H1 (cell line): ENCODE measurements around the gene GTPBP1. TPM values are rescaled to one million over a fixed set of nuclear protein-coding genes. Genes with fewer than 3 reads are reported as not detected.
A peak's percentile ranks its signal among the peaks of the same experiment; 100 is the strongest.

Experiments
- CTCF ChIA-PET: fragments of 300-600 bp; sonication (Branson Sonifier 250); formaldehyde crosslinking; loops from one replicate; lab custom pipeline; 2021; ENCODE audit not compliant: partially characterized antibody; lab: Charles Lee
- POLR2A ChIA-PET: fragments of 300-600 bp; sonication (Branson Sonifier 250); formaldehyde crosslinking; loops from one replicate; lab custom pipeline; 2021; ENCODE audit warnings: inconsistent platforms; ENCODE audit not compliant: partially characterized antibody; lab: Charles Lee
- DNase-seq, 2 experiments: peaks; one replicate each; pipeline versions ENCODE4 v3.0.0 to v3.0.0-alpha.2; 2010 to 2022; ENCODE audit warnings: low spot score in 2 of 2, low read depth in 1 of 2, mixed read lengths in 1 of 2
- FAIRE-seq: peaks from 2 replicates; lab custom pipeline; 2011; peaks lifted over from hg19 to GRCh38; lab: Jason Lieb, UNC
- H2AFZ ChIP-seq: 2 replicates; pipeline ENCODE4 v1.8.1; 2012; ENCODE audit warnings: low read length, inconsistent platforms
- H2AK5ac ChIP-seq: 2 replicates; pipeline ENCODE4 v1.6.1; 2013; ENCODE audit warnings: low read depth, low read length
- H2BK120ac ChIP-seq: replicated peaks from 2 replicates; pipeline ENCODE3; 2013; ENCODE audit warnings: low read depth, low read length, inconsistent platforms
- H2BK12ac ChIP-seq: 2 replicates; pipeline ENCODE4 v1.6.1; 2013; ENCODE audit warnings: low read depth, low read length
- H2BK15ac ChIP-seq: 2 replicates; pipeline ENCODE4 v1.6.1; 2013; ENCODE audit warnings: low read length
- H2BK20ac ChIP-seq: 2 replicates; pipeline ENCODE4 v1.6.1; 2013; ENCODE audit warnings: low read length
- H2BK5ac ChIP-seq: 2 replicates; pipeline ENCODE4 v1.6.1; 2013; ENCODE audit warnings: low read depth, low read length
- H3K14ac ChIP-seq: 2 replicates; pipeline ENCODE4 v1.6.1; 2013; ENCODE audit warnings: inconsistent platforms; ENCODE audit not compliant: insufficient read length
- H3K18ac ChIP-seq: 2 replicates; pipeline ENCODE4 v1.6.1; 2013; ENCODE audit warnings: low read length; ENCODE audit errors: extremely low read depth
- H3K23ac ChIP-seq: 2 replicates; pipeline ENCODE4 v1.6.1; 2013; ENCODE audit warnings: inconsistent platforms; ENCODE audit not compliant: insufficient read length
- H3K23me2 ChIP-seq: 2 replicates; pipeline ENCODE4 v1.6.1; 2013; ENCODE audit warnings: low read depth, low read length
- H3K27ac ChIP-seq: 2 replicates; pipeline ENCODE4 v1.6.1; 2011; ENCODE audit warnings: low read depth, low read length, inconsistent platforms
- H3K27me3 ChIP-seq, 4 experiments: replicated peaks in 1 of 4; 1 replicate in 1 of 4; 2 replicates in 3 of 4; pipeline versions ENCODE4 v1.6.1 to v1.8.1; 2011 to 2013; ENCODE audit warnings: low read length in 3 of 4, mild to moderate bottlenecking in 3 of 4, inconsistent platforms in 2 of 4, mixed read lengths in 2 of 4, moderate library complexity in 1 of 4; ENCODE audit not compliant: control insufficient read depth in 3 of 4, insufficient read depth in 3 of 4; ENCODE audit errors: extremely low read depth in 1 of 4
- H3K36me3 ChIP-seq, 4 experiments: 2 replicates each; pipeline versions ENCODE4 v1.6.1 to v1.8.1; 2011 to 2013; ENCODE audit warnings: mild to moderate bottlenecking in 4 of 4, low read length in 3 of 4, moderate library complexity in 2 of 4, control low read depth in 1 of 4, inconsistent platforms in 1 of 4; ENCODE audit not compliant: insufficient read depth in 4 of 4, control insufficient read depth in 2 of 4
- H3K4ac ChIP-seq: replicated peaks from 2 replicates; pipeline ENCODE3; 2013; ENCODE audit warnings: low read length, low read depth, mixed read lengths, inconsistent platforms; ENCODE audit not compliant: insufficient read length
- H3K4me1 ChIP-seq, 4 experiments: replicated peaks in 1 of 4; 1 replicate in 1 of 4; 2 replicates in 3 of 4; pipeline versions ENCODE4 v1.6.1 to v1.8.1; 2011 to 2013; ENCODE audit warnings: low read length in 3 of 4, inconsistent platforms in 2 of 4, mixed read lengths in 1 of 4; ENCODE audit not compliant: insufficient read depth in 4 of 4, control insufficient read depth in 3 of 4
- H3K4me2 ChIP-seq, 2 experiments: 2 replicates each; pipeline versions ENCODE4 v1.6.1 to v1.8.1; 2011 to 2013; ENCODE audit warnings: low read depth in 2 of 2, low read length in 2 of 2, control low read depth in 1 of 2, inconsistent platforms in 1 of 2, mild to moderate bottlenecking in 1 of 2; ENCODE audit not compliant: insufficient read depth in 1 of 2
- H3K4me3 ChIP-seq, 4 experiments: fragments of 200-600, 300-600 bp in 1 of 4; sonication (generic), shearing (Covaris generic), sonication (Bioruptor Twin) in 1 of 4; 2 replicates each; pipeline versions ENCODE4 v1.5.1 to v1.8.1; 2011 to 2016; ENCODE audit warnings: low read length in 4 of 4, low read depth in 3 of 4, control low read depth in 2 of 4, inconsistent platforms in 2 of 4, mild to moderate bottlenecking in 2 of 4, mixed read lengths in 1 of 4, moderate library complexity in 1 of 4; ENCODE audit not compliant: insufficient read depth in 2 of 4; ENCODE audit errors: extremely low read depth in 1 of 4
- H3K56ac ChIP-seq: replicated peaks from 2 replicates; pipeline ENCODE3; 2013; ENCODE audit warnings: low read depth, mild to moderate bottlenecking, mixed read lengths, low read length, inconsistent platforms; ENCODE audit not compliant: insufficient read length
- H3K79me1 ChIP-seq: 2 replicates; pipeline ENCODE4 v1.6.1; 2013; ENCODE audit warnings: low read depth, low read length, control low read depth
- H3K79me2 ChIP-seq, 2 experiments: 2 replicates each; pipeline versions ENCODE4 v1.6.1 to v1.8.1; 2012 to 2013; ENCODE audit warnings: low read length in 2 of 2, mild to moderate bottlenecking in 2 of 2, inconsistent platforms in 1 of 2; ENCODE audit not compliant: insufficient read depth in 2 of 2, control insufficient read depth in 1 of 2
- H3K9ac ChIP-seq, 4 experiments: replicated peaks in 1 of 4; 1 replicate in 1 of 4; 2 replicates in 3 of 4; pipeline versions ENCODE4 v1.6.1 to v1.8.1; 2011 to 2013; ENCODE audit warnings: low read depth in 3 of 4, low read length in 3 of 4, control low read depth in 2 of 4, mild to moderate bottlenecking in 2 of 4, moderate library complexity in 2 of 4, inconsistent platforms in 1 of 4; ENCODE audit errors: extremely low read depth in 1 of 4
- H3K9me3 ChIP-seq, 2 experiments: 2 replicates each; pipeline versions ENCODE4 v1.6.1 to v1.8.1; 2012 to 2013; ENCODE audit warnings: mild to moderate bottlenecking in 2 of 2, moderate library complexity in 2 of 2, control low read depth in 1 of 2, inconsistent platforms in 1 of 2, low read depth in 1 of 2, low read length in 1 of 2, mixed read lengths in 1 of 2; ENCODE audit not compliant: insufficient read depth in 2 of 2
- H4K20me1 ChIP-seq, 2 experiments: replicated peaks in 1 of 2; 2 replicates each; pipeline versions ENCODE3 to v1.8.1; 2011 to 2013; ENCODE audit warnings: inconsistent platforms in 2 of 2, low read length in 2 of 2, mild to moderate bottlenecking in 1 of 2; ENCODE audit not compliant: insufficient read depth in 2 of 2, control insufficient read depth in 1 of 2
- H4K5ac ChIP-seq: 2 replicates; pipeline ENCODE4 v1.6.1; 2013; ENCODE audit warnings: low read length, low read depth, mixed read lengths, inconsistent platforms; ENCODE audit not compliant: insufficient read length
- H4K8ac ChIP-seq: 2 replicates; pipeline ENCODE4 v1.8.0; 2013; ENCODE audit warnings: mild to moderate bottlenecking, moderate library complexity, low read length, inconsistent platforms; ENCODE audit not compliant: insufficient read depth; ENCODE audit errors: extremely low read depth
- H4K91ac ChIP-seq: replicated peaks from 2 replicates; pipeline ENCODE3; 2013; ENCODE audit warnings: low read length, mixed read lengths, inconsistent platforms; ENCODE audit not compliant: insufficient read length
- KDM4A ChIP-seq: IDR thresholded peaks from one replicate; pipeline ENCODE4 v1.7.1; 2012; ENCODE audit warnings: low read depth, mild to moderate bottlenecking, moderate library complexity, low read length, inconsistent platforms; ENCODE audit not compliant: severe bottlenecking
- POLR2A ChIP-seq, 2 experiments: IDR thresholded peaks; 1 replicate in 1 of 2; 2 replicates in 1 of 2; pipeline ENCODE4 v1.6.1; 2011; ENCODE audit warnings: low read depth in 2 of 2, low read length in 2 of 2, mild to moderate bottlenecking in 2 of 2; ENCODE audit errors: control extremely low read depth in 1 of 2
- SRF ChIP-seq: IDR thresholded peaks from 2 replicates; pipeline ENCODE4 v1.6.1; 2011; ENCODE audit warnings: mild to moderate bottlenecking, low read depth, low read length, moderate library complexity
- WGBS, 2 experiments: shearing (Covaris generic) in 1 of 2; methylation state at CpG; one replicate each; pipeline versions ENCODE4 v1.1.6 to v1.1.7; 2013 to 2015; ENCODE audit warnings: low lambda C conversion rate in 2 of 2, mixed read lengths in 2 of 2, inconsistent platforms in 1 of 2, low coverage in 1 of 2, missing lambda C conversion rate in 1 of 2; ENCODE audit not compliant: insufficient replicate concordance in 2 of 2, insufficient coverage in 1 of 2, insufficient read length in 1 of 2; ENCODE audit errors: extremely low coverage in 1 of 2, missing lambda C conversion rate in 1 of 2; 5-methylcytosine and 5-hydroxymethylcytosine counted together
- polyA plus RNA-seq, 7 experiments: library from polyadenylated mRNA; depleted of rRNA in 3 of 7; stranded (reverse) in 5 of 7; unstranded in 2 of 7; fragments of >200 nt in 5 of 7; fragments of 200-250 nt in 2 of 7; gene quantifications; 1 replicate in 5 of 7; 2 replicates in 1 of 7; 4 replicates in 1 of 7; pipeline versions ENCODE4 v1.2.1 to v1.2.3, GENCODE V29; 2011 to 2013; ENCODE audit warnings: missing spikeins in 2 of 7, mixed read lengths in 2 of 7
- total RNA-seq: library from RNA; stranded (reverse); fragmentation: NEBNext Ultra II Directional; extraction: Animal tissue kit (Norgen Biotek cat#: 25700); gene quantifications from 2 replicates; pipeline ENCODE4 v1.2.1, GENCODE V29; 2021

GTPBP1 gene
- total and polyA plus RNA-seq, 2 of the 8 experiments (the other 6 are each of a cell fraction or from before 2014, with no cell fraction given) = 53.1 to 91.8 TPM

DNA sequence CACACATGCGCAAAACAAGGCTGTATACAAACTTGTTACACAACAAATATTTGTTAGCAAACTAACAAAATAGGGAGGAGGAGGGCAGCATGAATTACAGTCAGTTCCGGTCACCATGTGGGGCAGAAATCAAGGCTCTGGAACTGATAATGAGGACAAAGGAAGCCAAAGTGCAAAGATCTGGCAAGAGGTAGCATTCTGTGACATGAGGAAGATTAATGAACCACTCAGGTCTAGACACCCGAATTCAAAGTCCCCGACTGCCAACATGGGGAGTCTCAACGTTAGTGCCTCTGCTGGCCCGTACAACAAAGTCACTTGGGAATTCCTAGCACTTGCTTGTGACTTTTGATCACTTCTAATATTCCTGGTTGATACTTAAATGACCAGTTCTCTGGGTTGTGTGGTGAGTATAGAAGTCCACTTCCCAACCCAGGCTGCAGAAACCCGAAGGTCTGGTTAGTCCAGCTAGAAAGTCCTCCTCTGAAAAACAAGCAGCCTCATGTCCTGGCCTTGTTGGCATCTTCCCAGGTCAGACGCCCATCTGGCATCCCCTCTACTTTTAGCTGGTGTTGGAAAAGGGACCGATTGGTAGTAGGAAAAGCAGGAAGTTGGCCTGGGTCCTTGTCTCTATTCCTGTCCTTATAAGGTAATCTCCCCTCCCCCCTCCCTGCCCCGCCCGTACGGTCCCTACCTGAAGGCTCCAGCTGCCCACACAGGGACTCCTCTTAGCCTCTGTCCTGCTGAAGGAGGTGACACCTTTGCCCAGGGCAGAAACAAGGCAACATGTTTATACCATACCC, 48.4 kb downstream of the GTPBP1 start:
- FAIRE-seq = peak; percentile 57
- CTCF ChIA-PET = interaction anchor here (1.0 to 3.0 kb wide), 4 partner anchors 12 to 29 kb away, joined by 3 to 14 read pairs (median 7); no protein-coding TSS in a partner anchor
- POLR2A ChIA-PET = interaction anchor here (0.7 to 10.3 kb wide), 3 partner anchors 8 to 48 kb away, joined by 3 to 112 read pairs (median 9); partner anchors contain the start of gene GTPBP1

More for the DNA sequence above, 48.4 kb downstream of the GTPBP1 start:
- 50% methylated on average over 12 of the region's 12 CpGs; no CpG with 5 or more reads in 1 of the 2 experiments for WGBS, 2 experiments
- Histone ChIP-seq H3K9ac (no peak overlapping the region; a peak in 1 of 7 replicates), H3K23ac (no peak overlapping the region), H2AK5ac (no peak overlapping the region), H3K14ac (no peak overlapping the region), H3K4me1 (peaks cover 2 to 12% (median 8%) of the 10 kb centered on the region in 4 experiments), H3K36me3 (no peaks in the 10 kb centered on the region), H4K5ac (no peak overlapping the region), H3K27me3 (peaks cover 0 to 7% (median 5%) of the 10 kb centered on the region in 4 experiments; a peak in 5 of 7 replicates), H2BK12ac (no peak overlapping the region), H3K79me1 (no peaks in the 10 kb centered on the region), H2BK20ac (no peak overlapping the region), H2AFZ (no peak overlapping the region), H4K8ac (no peak overlapping the region), H3K9me3 (no peaks in the 10 kb centered on the region), H3K56ac (no peak overlapping the region), H4K91ac (no peak overlapping the region), H3K4ac (no peak overlapping the region), H3K4me3 (peak overlapping the region; percentile 33 to 81 (median 52); a peak in 7 of 8 replicates), H2BK15ac (no peak overlapping the region), H2BK5ac (no peak overlapping the region), H3K23me2 (peaks cover 17% of the 10 kb centered on the region; the same call in 1 of the 2 replicates), H3K79me2 (no peaks in the 10 kb centered on the region), H4K20me1 (no peaks in the 10 kb centered on the region), H2BK120ac (no peak overlapping the region), H3K27ac (no peak overlapping the region), H3K4me2 (peak overlapping the region; percentile 80 to 88), H3K18ac (no peak overlapping the region)
- no peak for DNase-seq
- peak; percentile 39 for TF ChIP-seq KDM4A
- TF ChIP-seq POLR2A (IDR thresholded peaks at IDR 0.05; ENCODE audit: control extremely low read depth in 1 of 2, low read depth in 2 of 2, low read length in 2 of 2) = no peak
- peak; percentile 94 for TF ChIP-seq SRF
